Panc1 (cell line): ENCODE results near the gene ARL13B.

Source experiments
- CTCF ChIP-seq: fragments of 450-650 bp; IDR thresholded peaks from 2 replicates; pipeline ENCODE4 v1.5.1; 2017; ENCODE audit warnings: mild to moderate bottlenecking
- POLR2AphosphoS5 ChIP-seq: IDR thresholded peaks from 2 replicates; pipeline ENCODE4 v1.6.1; 2012; ENCODE audit warnings: mild to moderate bottlenecking, low read depth, low read length, moderate library complexity
- REST ChIP-seq, 2 experiments: IDR thresholded peaks; 2 replicates each; pipeline ENCODE4 v1.6.1; 2011 to 2012; ENCODE audit warnings: low read depth in 2 of 2, control low read depth in 1 of 2, low read length in 1 of 2, mild to moderate bottlenecking in 1 of 2, moderate library complexity in 1 of 2; ENCODE audit not compliant: insufficient read depth in 1 of 2
- SIN3A ChIP-seq: IDR thresholded peaks from 2 replicates; pipeline ENCODE4 v1.6.1; 2012; ENCODE audit warnings: low read depth, mild to moderate bottlenecking, low read length, moderate library complexity, borderline replicate concordance; ENCODE audit not compliant: insufficient read depth
- TCF7L2 ChIP-seq: IDR thresholded peaks from 2 replicates; pipeline ENCODE4 v1.6.1; 2011; ENCODE audit warnings: mild to moderate bottlenecking, low read depth, low read length, inconsistent platforms

- TF ChIP-seq CTCF = no peak
- no peak for TF ChIP-seq TCF7L2
- TF ChIP-seq POLR2AphosphoS5 = no peak
- TF ChIP-seq REST (IDR thresholded peaks at IDR 0.05; ENCODE audit: insufficient read depth in 1 of 2, low read depth in 2 of 2, low read length in 1 of 2) = no peak
- TF ChIP-seq SIN3A = no peak
Measured at GRCh38 chr3:94001827-94002495, 22.0 kb downstream of the ARL13B start.
